HG03378 (cell line): ENCODE data around the gene AFF3.
"Not testable (repeated sequence)": the region's sequence is repeated elsewhere in the genome, so short reads cannot be mapped to it uniquely, and the experiment has no call there.

Experiments
- ATAC-seq: cut with Tn5 transposase; IDR thresholded peaks from one replicate; pipeline ENCODE4 v1.9.1; 2021; ENCODE audit warnings: mild to moderate bottlenecking, moderate library complexity; ENCODE audit not compliant: unreplicated experiment

AFF3 gene

GRCh38 chr2:100146657-100146960, 4.2 kb upstream of the AFF3 start:
- ATAC-seq: no peak

DNA sequence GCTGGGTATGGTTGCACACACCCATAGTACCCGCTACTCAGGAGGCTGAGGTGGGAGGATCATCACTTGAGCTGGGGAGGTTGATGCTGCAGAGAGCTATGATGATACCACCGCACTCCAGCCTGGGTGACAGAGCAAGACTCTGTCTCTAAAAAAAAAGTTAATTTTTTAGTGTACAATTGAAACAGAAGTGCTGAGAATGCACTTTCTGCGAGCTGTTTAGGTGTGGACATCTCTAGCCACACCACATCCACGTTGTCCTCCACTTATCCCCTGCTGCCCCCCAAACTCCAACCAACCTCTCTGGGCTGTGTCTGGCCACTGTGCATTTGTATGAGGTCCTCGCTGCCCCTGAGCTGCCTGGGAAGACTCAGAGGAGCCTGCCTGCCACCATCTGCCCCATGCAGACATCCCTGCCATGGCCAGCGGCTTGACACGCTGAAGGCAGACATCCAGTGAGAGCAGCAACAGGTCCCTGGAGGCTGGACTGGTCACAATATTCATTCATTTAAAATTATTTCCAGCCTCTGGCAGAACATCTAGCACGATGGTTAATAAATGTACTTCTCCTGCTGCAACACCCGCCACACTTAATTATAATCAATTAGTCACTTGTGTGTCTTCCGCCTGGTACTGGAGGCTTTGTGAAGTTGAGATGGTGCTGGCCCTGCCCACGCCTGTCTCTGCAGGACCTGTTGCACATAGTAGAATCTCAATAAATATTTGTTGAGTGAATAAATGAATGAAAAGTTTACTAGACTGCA, 3.7 kb upstream of the AFF3 start:
- no peak for ATAC-seq

GRCh38 chr2:100143286-100143685, 896 bp upstream of the AFF3 start:
- no peak for ATAC-seq

- no peak for ATAC-seq
Measured at GRCh38 chr2:100141906-100142305, 484 bp downstream of the AFF3 start.

DNA sequence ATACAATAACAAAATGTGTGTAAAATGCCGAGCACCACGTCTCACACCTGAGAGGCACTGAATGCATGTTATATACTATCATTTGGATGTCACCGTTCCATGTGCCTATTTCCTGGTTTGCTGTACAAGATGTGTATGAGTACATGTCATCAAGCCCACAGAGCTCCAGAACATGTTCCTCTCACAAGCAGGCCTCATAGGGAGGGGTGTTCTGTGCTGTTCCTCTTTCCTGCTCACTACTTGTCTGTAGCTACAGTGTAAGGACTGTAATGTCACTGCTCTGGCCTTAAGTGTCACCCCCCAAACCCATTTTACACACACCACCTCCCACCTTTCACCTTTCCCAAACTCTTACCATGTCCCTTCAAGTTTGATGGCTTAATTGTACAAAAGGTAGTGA, 1.8 kb downstream of the AFF3 start:
- no peak for ATAC-seq

GRCh38 chr2:100137866-100138570, 4.4 kb downstream of the AFF3 start:
- ATAC-seq: no peak

GRCh38 chr2:100137318-100137717, 5.1 kb downstream of the AFF3 start:
- no peak for ATAC-seq

DNA sequence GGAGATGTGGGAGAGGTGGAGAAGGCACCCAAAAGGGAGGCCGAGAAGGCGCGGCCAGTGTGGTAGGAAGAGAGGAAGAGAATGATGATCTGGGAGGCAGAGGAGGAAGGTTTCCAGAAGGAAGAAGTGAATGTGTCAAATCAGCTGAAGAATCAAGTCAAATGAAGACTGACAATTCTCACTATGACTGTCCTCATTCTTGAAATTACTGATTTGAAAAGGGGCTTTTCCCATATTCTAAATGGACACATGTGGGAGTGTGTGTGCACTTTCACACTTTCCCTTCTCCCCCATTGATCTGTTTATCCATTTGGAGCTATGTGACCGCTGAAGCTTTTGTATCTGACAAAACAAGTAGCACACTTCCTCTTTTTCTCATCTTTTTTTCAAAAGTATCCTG, 6.1 kb downstream of the AFF3 start:
- no peak for ATAC-seq

- ATAC-seq: no peak
Measured at GRCh38 chr2:100135415-100135814, 7.0 kb downstream of the AFF3 start.

DNA sequence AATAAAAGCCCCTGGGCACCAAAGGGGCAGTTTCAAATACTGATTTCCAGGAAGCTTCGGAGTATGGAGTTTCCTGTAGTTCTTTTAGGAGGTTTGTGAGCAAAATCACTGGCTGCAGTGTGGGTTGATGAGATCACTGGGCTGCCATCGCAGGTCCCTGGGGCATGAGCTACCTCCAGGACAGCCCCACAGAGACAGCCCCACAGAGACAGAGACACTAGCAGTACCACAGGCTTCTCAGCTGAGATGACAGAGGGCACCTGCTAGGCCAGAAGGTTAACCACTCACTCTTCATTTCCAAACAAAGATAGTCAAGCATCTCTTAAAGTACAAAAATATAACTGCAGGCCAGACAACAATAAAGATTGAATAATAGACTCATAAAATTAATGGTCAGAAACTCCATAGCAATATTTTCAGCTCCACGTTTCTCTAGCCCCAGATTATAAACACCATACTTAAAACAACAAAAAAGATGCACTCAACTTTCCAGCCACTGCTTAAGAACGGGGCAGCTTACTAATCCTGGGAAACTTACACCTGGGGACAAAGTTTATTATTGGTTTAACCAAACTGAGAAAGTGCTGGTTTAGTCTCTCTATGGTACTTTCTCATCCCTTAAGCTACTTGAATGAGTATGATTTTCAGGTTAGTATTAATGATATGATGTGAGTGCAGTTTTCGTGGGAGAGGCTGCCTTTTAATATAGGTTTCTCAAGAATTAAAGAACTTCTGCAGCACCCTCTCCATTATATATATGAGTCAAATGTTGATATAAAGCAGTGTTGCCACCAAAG, 11.6 kb downstream of the AFF3 start:
- ATAC-seq: no peak

DNA sequence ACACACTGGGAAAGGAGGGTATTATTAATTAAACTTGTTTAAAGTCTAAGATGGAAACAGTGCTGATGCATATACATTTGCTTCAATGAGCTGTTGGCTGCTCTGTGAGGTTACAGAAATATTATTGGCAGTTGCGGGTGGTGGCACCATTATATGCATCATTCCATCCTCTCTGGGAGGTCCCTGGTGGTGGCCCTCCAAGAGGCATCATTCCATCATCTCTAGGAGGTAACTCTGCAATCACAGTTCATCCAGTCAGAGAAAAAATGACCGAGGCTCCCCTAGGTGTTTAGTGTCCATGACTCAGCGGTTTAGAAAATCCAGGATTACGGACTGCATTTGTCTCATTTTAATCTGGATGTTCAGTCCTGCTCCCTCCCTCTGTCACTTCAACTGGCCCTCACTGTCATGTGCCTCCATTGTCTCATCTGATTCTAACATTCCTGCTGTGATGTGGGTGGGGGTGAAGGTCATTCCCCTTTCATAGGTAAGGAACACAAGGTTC, 15.4 kb downstream of the AFF3 start:
- ATAC-seq: no peak

- no peak for ATAC-seq
Measured at GRCh38 chr2:100126201-100126600, 16.2 kb downstream of the AFF3 start.

DNA sequence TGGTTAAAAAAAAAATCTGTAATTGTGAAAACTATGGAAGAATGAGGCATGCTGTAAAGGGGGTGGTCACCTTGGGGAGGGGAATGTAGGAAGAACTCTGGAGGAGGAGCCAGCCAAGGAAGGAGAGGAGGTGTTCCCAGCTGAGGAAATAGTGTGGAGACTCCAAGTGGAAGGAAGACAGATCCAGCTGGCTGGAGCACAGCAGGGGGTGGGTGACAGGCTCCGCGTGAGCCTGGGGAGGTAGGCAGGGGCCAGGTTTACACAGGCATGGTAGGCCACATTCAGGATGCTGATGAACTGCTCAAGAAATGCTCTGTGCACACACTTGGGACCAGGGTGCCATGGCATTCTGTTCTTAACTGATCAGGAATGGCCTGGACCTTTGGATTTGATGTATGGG, 16.8 kb downstream of the AFF3 start:
- no peak for ATAC-seq

GRCh38 chr2:100124761-100125160, 17.6 kb downstream of the AFF3 start:
- no peak for ATAC-seq

DNA sequence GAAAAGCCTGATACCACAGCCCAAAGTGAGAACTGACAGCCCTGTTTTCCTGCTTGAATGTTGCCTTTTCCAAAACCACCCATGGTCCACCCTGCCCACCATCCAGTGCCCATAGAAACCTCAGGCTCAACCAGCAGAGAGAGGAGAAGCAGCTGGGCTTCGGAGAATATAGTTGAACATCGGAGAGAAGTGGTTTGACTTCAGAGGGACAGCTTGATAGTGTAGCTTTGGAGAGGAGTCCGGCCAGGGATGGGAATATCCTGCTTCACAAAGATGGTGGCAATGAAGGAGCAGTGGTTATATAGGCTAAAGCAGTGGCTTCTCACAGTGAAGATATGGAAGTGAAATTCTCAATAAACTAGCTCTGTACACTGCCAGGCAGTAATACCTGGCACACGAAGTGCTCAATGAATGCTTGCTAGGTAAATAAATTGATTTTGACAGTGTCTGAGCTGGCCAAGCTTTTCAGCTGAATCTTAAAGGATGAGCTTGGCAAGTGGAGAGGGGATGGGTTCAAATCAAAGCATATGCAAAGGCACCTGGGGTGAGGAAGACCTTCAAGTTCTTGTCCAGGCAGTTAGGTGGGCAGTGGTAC, 21.2 kb downstream of the AFF3 start:
- no peak for ATAC-seq

DNA sequence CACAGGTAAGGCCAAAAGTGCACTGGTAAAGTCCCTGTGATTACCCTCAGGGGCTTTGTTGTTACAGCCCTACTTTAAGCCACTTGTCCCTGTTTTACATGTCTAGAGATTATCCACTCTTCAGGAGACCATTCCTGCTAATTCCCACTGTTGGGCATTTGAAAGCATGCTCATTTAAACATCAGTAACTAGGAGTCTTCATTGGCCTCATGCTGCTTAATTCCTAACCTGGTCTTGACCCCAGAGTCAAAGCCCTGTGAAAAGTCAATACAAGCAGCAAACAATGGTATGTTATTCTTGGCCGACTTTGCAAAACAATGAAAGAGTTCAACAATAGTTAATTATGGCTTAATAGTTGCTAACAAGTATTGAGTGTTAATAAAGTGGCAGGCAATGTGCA, 23.2 kb downstream of the AFF3 start:
- no peak for ATAC-seq

GRCh38 chr2:100113990-100114433, 28.4 kb downstream of the AFF3 start:
- ATAC-seq: no peak

- no peak for ATAC-seq
Measured at GRCh38 chr2:100110614-100111000, 31.8 kb downstream of the AFF3 start.

DNA sequence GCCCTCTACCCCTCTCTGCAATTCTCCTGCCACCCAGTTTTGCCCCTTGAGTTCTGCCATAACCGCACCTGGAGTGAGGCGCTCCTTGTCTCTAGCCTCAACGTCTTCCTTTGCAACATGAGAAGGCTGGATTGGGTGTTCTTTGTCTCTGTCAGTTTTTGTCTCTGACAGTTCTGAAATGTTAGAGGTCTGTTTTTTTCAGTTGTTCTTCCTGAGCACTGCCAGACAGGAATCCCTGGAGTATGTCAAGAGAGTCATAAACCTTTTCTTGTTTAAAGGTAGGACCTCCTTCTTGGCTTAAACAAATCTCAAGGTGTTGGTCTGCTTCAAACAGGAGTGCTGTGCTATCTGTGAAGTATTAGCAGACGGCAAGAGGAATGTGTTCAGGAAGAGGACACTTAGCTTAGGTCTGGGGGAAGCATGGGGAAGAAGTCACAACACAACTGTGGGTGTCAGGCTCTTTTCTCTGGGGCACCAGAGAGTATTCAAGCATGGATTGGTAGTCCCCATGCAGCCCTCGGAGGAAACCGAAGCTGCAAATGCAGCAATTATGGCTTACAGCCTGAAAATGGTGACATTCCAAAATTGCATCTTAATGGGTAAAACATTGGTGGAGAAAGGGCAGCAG, 32.3 kb downstream of the AFF3 start:
- no peak for ATAC-seq

GRCh38 chr2:100108648-100109020, 33.8 kb downstream of the AFF3 start:
- not testable (repeated sequence) for ATAC-seq
